CD4-positive, alpha-beta T cell treated with Interleukin-17A for 4 hours (primary cell): ENCODE data around the gene MAD1L1.
A peak's percentile ranks its signal among the peaks of the same experiment; 100 is the strongest.
"Not testable (repeated sequence)": the region's sequence is repeated elsewhere in the genome, so short reads cannot be mapped to it uniquely, and the experiment has no call there.

Experiments used
- DNase-seq: peaks from one replicate; pipeline ENCODE4 v3.0.0-alpha.2; 2020; ENCODE audit warnings: mixed read lengths

Gene MAD1L1

GRCh38 chr7:1997537-1998076 is 235.1 kb downstream of the MAD1L1 start:
- no peak for DNase-seq

GRCh38 chr7:1996816-1997215 is 235.9 kb downstream of the MAD1L1 start:
- DNase-seq, result no peak

GRCh38 chr7:1995911-1996420 is 236.8 kb downstream of the MAD1L1 start:
- not testable (repeated sequence) for DNase-seq

- DNase-seq, result no peak
Measured at GRCh38 chr7:1995426-1995825, 237.3 kb downstream of the MAD1L1 start.

- no peak for DNase-seq
Measured at GRCh38 chr7:1994931-1995330, 237.8 kb downstream of the MAD1L1 start.

- no peak for DNase-seq
Measured at GRCh38 chr7:1993776-1994740, 238.7 kb downstream of the MAD1L1 start.

- DNase-seq, result no peak
Measured at GRCh38 chr7:1993031-1993695, 239.6 kb downstream of the MAD1L1 start.

GRCh38 chr7:1992554-1992953 is 240.2 kb downstream of the MAD1L1 start:
- no peak for DNase-seq

GRCh38 chr7:1990001-1990670 is 242.6 kb downstream of the MAD1L1 start:
- DNase-seq, result no peak

GRCh38 chr7:1989049-1989860 is 243.5 kb downstream of the MAD1L1 start:
- no peak for DNase-seq

GRCh38 chr7:1988533-1988930 is 244.2 kb downstream of the MAD1L1 start:
- no peak for DNase-seq

GRCh38 chr7:1987591-1988532 is 244.9 kb downstream of the MAD1L1 start:
- peak; percentile 24 for DNase-seq

GRCh38 chr7:1987084-1987535 is 245.6 kb downstream of the MAD1L1 start:
- DNase-seq, result no peak

- DNase-seq, result peak; percentile 28
Measured at GRCh38 chr7:1986366-1987083, 246.2 kb downstream of the MAD1L1 start.

GRCh38 chr7:1985936-1986335 is 246.8 kb downstream of the MAD1L1 start:
- no peak for DNase-seq

- DNase-seq, result no peak
Measured at GRCh38 chr7:1985042-1985441, 247.7 kb downstream of the MAD1L1 start.

GRCh38 chr7:1981878-1982230 is 250.9 kb downstream of the MAD1L1 start:
- no peak for DNase-seq

GRCh38 chr7:1981201-1981877 is 251.4 kb downstream of the MAD1L1 start:
- DNase-seq, result no peak
